HG03066 (cell line): ENCODE results near the gene AXIN1.

ENCODE experiments used
- ATAC-seq: cut with Tn5 transposase; IDR thresholded peaks from one replicate; pipeline ENCODE4 v1.9.1; 2021; ENCODE audit warnings: low read depth; ENCODE audit not compliant: unreplicated experiment

Gene AXIN1

GRCh38 chr16:285146-286055 is 67.1 kb downstream of the AXIN1 start:
- no peak for ATAC-seq

- no peak for ATAC-seq
Observed at GRCh38 chr16:284204-285120, 68.1 kb downstream of the AXIN1 start.

GRCh38 chr16:283033-283805 is 69.3 kb downstream of the AXIN1 start, which contains the start of gene PDIA2:
TSS of gene PDIA2 (plus strand) at chr16:283164. CDS start at chr16:283170, 6 bp downstream.
- ATAC-seq = no peak

- no peak for ATAC-seq
Observed at GRCh38 chr16:282491-282890, 70.0 kb downstream of the AXIN1 start.

- ATAC-seq = no peak
Observed at GRCh38 chr16:281660-282255, 70.8 kb downstream of the AXIN1 start.

GRCh38 chr16:280991-281659 is 71.4 kb downstream of the AXIN1 start:
- ATAC-seq = no peak

- ATAC-seq = no peak
Observed at GRCh38 chr16:280552-280951, 72.0 kb downstream of the AXIN1 start, which contains the start of gene ARHGDIG. TSS of gene ARHGDIG (plus strand) at chr16:280591. CDS start at chr16:280681, 90 bp downstream.

- ATAC-seq = no peak
Observed at GRCh38 chr16:280005-280460, 72.5 kb downstream of the AXIN1 start.

GRCh38 chr16:279531-279930 is 73.0 kb downstream of the AXIN1 start:
- no peak for ATAC-seq

- ATAC-seq = no peak
Observed at GRCh38 chr16:278863-279366, 73.6 kb downstream of the AXIN1 start.

GRCh38 chr16:276426-277077 is 76.0 kb downstream of the AXIN1 start:
- ATAC-seq = no peak

- ATAC-seq = no peak
Observed at GRCh38 chr16:275786-276232, 76.7 kb downstream of the AXIN1 start, which contains the start of gene RGS11. TSS of gene RGS11 (minus strand) at chr16:275944. CDS start at chr16:275911, 33 bp downstream.

- ATAC-seq = no peak
Observed at GRCh38 chr16:275041-275641, 77.4 kb downstream of the AXIN1 start.

- no peak for ATAC-seq
Observed at GRCh38 chr16:273547-274421, 78.7 kb downstream of the AXIN1 start.

GRCh38 chr16:272633-273546 is 79.6 kb downstream of the AXIN1 start:
- no peak for ATAC-seq
